Measurements from ENCODE around the gene HES2.
"Not testable (repeated sequence)": the region's sequence is repeated elsewhere in the genome, so short reads cannot be mapped to it uniquely, and the experiment has no call there.

The HES2 gene

DNA sequence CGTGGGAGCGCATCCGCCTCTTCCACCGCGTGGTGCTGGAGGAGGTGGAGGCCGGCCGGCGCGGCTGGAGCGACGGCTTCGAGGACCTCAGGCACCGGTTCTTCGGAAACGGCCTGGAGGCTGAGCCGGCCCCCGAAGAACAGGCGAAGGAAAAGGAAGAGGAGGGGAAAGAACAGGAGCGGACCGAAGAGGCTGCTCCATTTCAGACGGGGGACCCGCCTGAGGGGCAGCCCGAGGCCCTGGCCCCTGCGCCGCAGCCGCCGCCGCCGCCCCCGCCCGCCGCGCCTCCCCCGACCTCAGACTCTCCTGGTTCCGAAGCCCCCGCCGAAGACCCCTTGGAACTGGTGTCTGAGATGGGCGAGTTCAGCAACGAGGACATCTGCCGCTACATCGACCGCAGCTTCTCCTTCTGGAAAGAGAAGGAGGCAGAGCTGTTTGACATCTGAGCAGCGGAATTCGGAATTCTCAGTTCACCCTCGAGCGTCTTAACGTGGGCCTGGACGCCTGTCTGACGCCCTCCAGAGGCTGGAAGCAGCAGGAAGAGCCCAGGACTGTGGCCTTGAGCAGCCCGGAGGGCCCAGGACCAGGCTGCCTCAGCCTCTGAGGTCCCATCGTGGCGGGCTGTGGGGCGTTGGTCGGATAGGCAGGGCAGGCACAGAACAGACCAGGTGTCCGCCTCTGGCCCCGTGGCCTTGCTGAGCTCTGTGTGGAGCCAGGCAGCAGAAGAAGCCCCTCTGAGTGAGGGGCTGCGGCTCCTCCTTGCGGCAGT, 36.2 kb upstream of the HES2 start:
- not testable (repeated sequence) for H3K4me3 ChIP-seq (ENCODE audit: low read length); DNase-seq (ENCODE audit: low read depth, low spot score)

DNA sequence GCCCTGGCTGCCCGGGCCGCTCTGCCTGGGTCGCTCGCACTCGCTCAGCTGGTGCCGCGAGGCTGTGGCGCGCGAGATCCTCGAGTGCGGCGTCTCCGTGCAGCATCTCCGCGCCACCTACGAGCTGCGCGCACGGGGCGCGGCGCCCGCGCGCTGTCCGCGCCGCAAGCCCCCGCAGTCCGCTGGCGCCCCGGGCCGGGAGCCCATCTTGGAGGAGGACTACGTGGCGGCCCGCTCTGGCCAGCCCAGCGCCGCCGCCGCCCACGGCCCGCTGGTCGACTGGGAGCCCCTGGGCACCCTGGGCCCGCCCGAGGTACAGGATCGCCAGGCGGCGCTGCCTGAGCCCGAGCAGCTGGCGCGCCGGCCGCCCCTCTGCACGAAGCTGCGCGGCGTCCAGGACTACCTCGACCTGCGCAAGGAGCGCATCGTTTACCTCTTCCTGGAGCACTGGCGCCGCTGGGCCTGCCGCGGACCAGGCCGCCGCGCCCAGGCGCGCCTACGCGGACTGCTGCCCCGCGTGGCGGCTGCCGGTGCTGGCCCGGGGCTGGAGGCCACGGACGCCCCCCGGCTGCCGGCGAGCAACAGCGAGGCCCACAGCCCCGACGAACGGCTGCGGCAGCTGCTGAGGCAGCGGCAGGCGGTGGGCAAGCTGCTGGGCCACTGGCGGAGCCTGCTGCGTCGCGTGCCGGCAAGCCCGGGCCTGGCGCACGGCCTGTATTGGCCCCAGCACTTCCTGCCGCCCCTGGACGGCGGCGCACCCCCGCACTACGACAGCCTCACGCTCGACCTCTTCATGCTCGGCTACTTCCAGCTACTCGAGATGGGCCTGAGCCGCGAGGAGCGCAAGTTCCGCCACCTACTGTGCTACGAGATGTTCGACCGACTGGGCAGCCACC, 35.4 kb upstream of the HES2 start:
- DNase-seq (ENCODE audit: low read depth, low spot score) = no peak
- H3K4me3 ChIP-seq (ENCODE audit: low read length) = no peak overlapping the region

DNA sequence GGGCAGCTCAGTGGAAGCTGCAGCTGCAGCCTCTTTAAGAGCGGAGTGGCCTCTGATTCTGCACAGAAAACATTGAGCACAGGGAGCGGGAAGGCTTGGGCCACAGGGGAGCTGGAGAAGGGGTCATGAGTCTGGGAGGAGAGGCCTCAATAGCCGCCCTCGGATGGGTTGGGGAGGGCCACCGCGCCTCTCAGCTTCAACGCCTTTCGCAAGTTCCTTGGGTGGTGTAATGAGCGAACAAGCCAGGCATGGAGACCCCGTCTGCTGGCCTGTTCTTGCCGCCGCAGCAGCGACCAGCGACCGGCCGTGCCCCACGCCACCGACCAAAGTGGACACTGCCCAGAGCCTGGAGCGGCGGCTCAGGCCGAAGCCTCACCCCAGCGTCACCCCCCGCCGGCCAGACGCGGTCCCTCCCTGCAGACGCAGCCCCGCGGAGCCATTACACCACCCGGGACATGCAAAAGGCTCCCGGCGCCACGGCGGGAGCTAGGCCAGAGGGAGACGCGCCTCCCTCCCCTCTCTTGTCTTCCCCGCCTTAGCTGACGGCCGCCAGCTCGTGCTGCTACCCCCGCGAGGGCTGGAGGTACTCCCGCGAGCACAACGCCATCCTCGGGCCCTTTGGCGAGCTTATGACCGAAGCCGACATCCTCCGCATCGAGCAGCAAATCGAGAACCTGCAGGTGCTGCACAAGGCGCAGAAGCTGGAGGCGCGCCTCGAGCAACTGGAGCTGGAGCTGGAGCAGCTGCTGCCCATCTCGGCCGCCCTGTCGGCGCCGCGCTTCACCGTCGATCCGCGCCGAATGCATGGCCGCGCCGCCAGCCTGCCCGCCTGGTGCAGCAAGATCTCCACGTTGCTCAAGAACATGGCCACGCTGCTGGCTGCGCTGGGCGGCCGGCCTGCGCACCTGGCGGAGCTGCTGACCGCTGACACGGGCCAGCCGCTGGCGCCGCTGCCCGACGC, 34.5 kb upstream of the HES2 start:
- H3K4me3 ChIP-seq (ENCODE audit: low read length); DNase-seq (ENCODE audit: low read depth, low spot score): not testable (repeated sequence)

DNA sequence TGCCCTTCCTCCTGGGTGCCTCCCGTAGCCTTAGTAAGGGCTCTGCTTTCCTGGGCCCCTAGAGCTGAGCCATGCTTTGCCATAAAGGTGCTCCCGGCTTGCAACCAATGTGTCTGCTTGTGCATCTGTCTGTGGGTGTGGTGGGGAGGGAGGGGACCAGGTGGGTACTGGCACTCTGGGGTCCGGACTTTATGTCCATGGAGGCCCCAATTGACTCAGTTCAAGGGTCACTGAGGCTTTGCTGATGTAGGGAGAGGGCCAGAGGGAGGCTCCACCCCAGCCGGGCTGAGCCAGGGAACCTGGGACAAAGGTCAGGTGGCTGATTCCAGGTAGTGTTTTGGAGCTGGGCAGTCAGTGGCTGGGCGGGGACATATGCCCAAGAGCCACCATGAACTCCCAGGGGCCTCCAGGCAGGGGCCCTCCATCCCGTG, 31.2 kb upstream of the HES2 start:
- no peak for DNase-seq (ENCODE audit: low read depth, low spot score)
- H3K4me3 ChIP-seq (ENCODE audit: low read length) = no peak overlapping the region

DNA sequence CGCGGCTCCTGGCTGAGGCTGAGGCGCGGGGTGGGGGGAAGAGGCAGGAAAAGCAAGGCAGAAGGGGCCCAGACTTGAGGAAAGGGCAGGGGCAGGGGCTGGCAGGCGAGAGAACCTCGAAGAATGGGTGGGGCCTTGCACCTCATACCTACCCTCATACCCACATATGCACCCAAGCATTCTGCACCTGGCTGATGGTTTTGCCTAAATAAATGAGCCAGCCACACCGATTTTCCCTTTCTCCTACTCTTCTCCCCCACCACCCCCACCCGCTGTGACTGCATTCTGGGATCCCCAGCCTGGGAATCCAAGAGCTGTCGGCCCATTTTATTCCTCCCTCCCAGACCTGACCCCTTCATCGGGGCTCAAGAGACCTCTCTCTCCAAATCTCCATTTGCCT, 30.8 kb upstream of the HES2 start:
- DNase-seq (ENCODE audit: low read depth, low spot score); H3K4me3 ChIP-seq (ENCODE audit: low read length): not testable (repeated sequence)

DNA sequence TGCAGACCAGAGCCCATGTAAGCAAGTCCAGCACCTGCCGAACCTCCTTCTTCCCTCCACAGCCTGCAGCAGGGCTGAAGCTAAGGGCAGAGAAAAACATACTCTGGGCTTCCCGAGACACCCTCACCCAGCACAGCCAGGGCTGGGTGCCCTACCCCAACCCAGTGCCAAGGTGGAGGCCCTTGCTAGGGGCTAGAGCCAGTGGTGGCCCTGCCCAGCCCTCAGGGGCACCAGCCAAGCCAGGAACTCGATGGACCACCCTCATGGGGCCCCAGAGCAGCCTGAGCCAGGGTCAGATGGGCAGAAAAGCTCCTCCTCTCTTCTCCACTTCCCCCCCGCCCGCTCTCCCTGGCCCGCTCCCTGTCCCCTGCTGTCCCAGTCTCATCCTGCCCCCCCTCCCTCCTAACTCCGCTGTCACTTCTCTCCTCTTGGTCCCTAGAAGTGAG, 30.3 kb upstream of the HES2 start:
- no peak overlapping the region for H3K4me3 ChIP-seq (ENCODE audit: low read length)
- no peak for DNase-seq (ENCODE audit: low read depth, low spot score)

DNA sequence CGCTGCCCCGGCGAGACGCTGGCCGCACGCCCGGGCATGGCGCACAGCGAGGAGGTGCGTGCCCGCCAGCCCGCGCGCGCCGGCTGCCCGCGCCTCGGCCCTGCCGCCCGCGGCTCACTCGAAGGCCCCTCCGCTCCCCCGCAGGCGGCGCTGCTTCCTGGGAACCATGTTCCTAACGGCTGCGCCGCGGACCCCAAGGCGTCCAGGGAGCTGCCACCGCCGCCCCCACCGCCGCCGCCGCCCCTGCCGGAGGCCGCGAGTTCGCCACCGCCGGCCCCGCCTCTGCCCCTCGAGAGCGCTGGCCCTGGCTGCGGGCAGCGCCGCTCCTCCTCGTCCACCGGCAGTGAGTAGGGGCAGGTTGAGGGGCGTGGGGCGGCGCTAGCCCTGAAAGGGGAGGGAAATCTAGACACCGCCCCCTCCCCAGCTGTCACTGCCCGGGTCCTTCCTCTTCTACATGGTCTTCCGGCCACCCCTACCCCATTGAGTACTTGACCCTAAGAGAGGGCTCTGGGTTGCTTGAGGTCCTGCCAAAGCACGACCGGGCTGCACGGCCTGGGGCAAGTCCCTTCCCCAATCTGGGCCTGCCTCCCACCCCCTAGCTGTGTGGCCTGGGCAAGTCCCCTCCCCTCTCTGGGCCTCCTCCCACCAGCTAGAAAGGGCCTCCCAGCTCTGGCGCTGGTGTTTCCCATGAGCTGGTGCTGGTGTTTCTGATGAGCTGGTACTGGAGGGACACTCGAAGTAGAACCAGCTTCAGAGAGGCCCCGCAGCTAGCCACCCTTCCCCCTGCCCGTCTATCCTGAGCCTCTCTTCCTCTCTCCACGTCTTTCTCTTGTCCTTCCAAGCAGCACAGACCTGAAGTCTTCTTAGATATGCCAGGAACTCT, 29.3 kb upstream of the HES2 start:
- no peak overlapping the region for H3K4me3 ChIP-seq (ENCODE audit: low read length)
- DNase-seq (ENCODE audit: low read depth, low spot score) = no peak

DNA sequence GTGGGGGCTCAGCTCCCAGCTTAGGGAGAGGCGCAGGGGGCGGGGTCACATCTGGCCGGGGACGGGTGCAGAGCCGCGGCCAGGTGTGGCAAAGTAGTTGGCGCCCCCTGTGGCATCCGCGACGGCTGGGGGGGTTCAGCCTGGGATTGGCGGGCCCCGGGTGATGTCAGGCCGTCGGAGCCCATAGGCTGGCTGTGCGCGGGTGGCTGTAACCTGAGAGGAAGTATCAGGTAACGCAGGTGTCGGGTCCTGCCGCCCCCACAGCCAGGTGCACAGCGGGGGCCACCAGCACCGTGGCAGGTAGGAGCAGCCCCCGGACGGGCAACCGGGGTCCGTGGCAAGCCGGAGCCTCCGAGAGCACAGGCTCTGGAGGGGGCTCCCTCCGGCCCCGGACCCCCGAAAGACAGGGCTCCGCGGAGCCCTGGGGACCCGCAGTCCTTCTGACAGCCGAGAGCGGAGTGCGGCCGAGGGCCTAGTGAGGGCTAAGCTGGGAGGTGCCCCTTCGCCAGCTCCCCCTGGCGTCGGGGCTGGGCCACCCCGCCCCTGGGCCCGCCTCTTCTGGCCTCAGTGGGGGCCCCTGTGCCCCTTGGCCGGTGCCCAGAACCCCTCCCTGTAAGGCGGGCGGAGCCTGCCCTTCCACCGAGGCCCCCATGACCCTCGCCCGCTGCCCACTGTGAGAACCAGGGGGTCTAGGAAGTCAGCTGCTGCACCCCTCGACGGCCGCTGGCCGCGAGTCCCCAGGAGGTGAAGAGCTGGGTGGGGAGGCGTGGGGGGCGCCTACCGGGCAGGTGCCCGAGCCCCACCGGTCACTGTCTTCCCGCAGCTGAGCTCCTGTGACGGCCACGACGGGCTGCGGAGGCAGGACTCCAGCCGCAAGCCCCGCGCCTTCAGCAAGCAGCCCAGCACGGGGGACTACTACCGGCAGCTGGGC, 28.4 kb upstream of the HES2 start:
- DNase-seq (ENCODE audit: low read depth, low spot score) = no peak

DNA sequence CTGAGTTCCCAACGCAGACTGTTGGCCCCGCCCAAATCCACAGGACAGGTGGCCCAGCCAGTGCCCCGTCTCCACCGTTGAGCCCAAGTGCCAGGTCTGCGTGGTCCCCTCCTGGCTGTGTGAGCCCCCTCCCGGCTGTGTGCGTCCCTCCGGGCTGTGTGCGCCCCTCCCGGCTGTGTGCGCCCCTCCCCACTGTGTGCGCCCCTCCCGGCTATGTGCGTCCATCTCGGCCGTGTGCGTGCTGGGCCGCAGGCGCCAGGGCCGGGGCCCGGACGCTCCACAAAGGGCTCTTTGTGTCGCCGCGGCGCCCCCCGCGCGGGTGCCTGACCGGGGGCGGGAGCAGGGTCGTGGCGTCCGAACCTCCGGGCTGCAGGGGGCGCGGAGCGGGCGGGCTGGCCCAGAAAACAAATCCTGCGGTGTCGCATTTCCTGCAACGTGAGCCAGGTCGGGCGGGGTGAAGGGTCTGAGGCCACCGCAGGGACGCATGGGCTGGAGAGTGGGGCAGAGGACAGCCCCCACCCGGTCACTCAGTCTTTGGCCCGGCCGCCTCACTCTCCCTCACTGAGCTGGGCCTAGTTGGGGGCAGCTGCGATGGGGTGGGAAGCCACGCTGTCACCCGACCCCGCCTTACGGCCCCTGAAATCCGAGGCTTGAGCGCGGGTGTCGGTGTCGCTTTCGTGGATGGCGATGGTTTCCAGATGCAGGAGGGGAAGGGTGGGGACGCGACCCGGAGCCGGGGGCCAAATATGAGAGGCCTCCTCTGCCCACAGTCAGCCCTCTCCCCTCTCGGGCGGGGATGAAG, 27.5 kb upstream of the HES2 start:
- H3K4me3 ChIP-seq (ENCODE audit: low read length) = no peak overlapping the region
- DNase-seq (ENCODE audit: low read depth, low spot score) = no peak

More for the DNA sequence above, 28.4 kb upstream of the HES2 start:
- no peak overlapping the region for H3K4me3 ChIP-seq (ENCODE audit: low read length)

DNA sequence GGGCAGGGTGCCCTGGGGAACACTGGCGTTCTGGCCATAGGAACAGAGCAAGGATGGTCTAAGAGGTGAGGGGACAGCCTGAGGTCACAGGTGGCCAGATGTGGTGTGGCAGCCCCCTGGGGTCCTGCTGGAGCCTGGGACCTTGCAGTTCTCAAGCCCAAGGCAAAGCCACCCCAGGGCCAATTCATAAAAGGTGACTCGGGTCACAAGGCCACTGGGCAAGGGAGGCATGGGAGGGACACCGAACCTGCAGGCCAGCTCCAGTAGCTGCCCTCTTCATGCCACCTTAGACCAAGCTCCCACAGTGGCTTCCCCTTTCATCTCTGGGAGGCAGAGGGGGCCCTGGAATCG, 26.9 kb upstream of the HES2 start:
- no peak overlapping the region for H3K4me3 ChIP-seq (ENCODE audit: low read length)

DNA sequence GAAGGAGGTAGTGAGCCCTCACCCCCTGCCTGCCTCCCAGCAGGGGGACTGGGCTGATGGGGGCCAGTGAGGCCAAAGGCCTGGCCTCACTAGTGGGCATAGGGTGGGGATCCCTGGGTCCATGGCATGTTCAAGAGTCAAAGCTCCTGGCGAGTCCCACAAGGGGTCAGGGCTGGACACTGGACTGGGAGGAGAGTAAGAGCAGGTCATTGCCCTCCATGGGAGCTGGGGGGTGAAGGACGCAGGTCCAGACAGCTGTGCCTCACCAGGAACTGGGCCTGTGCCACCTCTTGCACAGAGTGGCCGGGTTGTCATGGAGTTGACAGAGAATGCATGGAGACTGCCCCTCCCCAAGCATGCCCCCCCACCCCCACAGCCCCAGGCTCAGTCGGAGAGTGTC, 26.2 kb upstream of the HES2 start:
- DNase-seq (ENCODE audit: low read depth, low spot score) = not testable (repeated sequence)

More for the DNA sequence above, 26.9 kb upstream of the HES2 start:
- DNase-seq (ENCODE audit: low read depth, low spot score) = no peak

DNA sequence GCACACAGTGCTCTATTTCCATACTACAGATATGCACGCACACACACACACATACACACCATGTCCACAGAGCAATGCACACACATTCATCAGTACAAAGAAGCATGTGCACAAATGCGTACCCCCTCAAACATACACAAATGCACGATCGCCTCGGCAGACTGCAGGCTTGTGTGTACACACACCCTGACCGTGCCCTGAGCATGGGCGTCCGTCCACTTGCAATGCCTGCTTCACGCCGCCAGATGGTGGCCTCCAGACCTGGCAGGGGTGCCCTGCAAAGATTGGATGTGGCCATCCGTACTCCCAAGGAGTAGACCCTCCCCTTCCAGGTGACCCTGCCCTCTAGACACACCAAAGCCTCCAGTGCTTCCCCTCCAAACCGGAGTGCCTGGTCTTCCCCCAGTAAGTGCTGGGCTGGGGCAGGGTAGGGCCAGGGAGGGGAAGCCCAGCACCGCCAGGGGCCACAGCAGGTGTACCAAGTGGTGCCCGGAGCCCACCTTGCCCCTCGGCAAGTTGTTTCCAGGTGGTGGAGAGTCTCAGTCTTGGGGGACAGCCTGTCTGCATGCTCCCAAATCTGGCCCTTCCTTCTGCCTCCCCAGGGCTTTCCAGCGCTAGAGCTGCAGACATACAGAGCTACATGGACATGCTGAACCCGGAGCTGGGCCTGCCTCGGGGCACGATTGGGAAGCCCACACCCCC, 25.5 kb upstream of the HES2 start:
- no peak for DNase-seq (ENCODE audit: low read depth, low spot score)
- H3K4me3 ChIP-seq (ENCODE audit: low read length) = no peak overlapping the region

More for the DNA sequence above, 26.2 kb upstream of the HES2 start:
- not testable (repeated sequence) for H3K4me3 ChIP-seq (ENCODE audit: low read length)

DNA sequence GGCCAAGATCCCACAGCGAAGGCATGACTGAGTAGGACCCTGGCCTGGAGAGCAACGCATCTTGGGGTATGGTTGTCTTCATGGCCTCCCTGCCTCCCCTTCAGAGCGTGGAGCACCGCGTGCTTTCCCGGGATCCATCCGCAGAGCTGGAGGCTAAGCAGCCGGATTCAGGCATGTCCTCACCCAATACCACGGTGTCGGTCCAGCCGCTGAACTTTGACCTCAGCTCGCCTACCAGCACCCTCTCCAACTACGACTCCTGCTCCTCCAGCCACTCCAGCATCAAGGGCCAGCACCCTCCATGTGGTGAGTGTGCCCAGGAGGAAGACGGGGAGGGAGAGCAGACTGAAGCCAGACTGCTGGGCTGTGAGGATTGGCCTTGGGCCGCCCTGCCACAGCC, 24.7 kb upstream of the HES2 start:
- H3K4me3 ChIP-seq (ENCODE audit: low read length) = no peak overlapping the region

DNA sequence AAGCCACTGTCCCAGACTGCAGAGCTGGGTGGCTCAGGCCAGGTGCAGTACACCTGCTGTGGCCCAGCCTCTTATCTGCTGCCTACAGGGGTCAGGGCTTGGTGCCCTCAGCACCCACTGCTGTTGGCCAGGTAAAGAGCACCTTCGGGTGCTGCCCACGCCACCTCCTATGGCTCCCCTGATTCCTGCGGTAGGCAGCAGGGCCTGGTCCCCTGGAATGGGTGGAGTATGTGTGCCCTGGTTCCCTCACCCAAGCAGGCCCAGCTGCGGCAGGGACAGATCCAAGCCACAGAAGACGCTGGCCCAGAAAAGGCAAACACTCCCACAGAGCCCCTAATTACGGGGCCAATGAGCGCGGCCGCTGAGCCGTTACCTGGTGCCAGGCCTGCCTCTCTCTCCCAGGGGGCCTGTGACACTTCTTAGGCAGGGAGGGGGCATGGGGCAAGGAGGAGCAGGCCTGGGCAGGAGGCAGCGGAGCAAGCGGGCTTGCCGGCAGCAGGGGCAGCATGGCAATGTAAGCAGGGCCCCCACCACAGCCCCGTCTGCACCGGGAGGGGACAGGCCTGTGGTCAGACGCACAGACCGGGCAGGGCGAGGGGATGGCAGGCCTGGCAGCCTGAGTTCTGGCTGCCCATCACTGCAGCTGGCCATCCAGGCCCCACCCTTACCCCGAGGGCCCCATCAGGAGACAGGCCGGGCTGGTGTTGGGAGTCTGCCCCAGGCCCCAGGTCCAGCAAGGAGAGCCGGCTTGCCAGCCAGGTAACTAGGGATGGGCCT, 23.8 kb upstream of the HES2 start:
- H3K4me3 ChIP-seq (ENCODE audit: low read length) = no peak overlapping the region
- DNase-seq (ENCODE audit: low read depth, low spot score) = no peak

More for the DNA sequence above, 24.7 kb upstream of the HES2 start:
- DNase-seq (ENCODE audit: low read depth, low spot score) = no peak

DNA sequence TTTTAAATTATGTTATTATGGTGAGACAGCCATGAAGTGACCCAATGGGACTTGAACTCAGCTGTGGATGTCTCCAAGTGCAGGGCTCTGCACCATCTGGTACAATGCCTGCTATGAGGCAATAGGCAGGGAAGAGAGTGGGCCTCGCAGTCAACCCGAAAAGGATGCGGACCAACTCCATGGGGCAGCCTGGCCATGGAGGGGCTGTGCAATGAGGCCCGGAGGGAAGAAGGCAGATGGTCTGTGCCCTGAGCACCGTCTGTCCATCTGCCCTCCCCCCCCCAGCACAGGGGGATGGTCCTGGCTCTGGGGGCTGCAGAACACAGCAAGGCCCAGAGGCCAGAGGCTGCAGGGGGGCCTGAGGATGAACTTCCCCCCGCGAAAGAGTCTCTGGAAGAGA, 21.9 kb upstream of the HES2 start:
- no peak overlapping the region for H3K4me3 ChIP-seq (ENCODE audit: low read length)
- no peak for DNase-seq (ENCODE audit: low read depth, low spot score)

All from Jurkat, Clone E6-1 (cell line).